Measurements from ENCODE around the gene SLC35F2.

DNA sequence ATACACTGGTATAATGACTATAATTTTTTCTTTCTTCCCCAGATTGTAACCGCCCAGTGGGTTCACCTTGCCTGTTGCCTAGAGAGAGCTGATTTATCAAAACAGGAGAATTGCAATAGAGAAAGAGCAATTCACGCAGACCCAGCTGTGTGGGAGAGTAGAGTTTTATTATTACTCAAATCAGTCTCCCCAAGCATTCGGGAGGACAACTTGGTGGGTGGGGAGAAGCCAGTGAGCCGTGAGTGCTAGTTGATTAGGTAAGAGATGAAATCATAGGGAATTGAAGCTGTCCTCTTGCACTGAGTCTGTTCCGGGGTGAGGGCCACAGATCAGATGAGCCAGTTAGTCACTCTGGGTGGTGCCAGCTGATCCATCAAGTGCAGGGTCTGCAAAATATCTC lies 73.2 kb downstream of the SLC35F2 start:
- TF ChIP-seq, protein P1, sequence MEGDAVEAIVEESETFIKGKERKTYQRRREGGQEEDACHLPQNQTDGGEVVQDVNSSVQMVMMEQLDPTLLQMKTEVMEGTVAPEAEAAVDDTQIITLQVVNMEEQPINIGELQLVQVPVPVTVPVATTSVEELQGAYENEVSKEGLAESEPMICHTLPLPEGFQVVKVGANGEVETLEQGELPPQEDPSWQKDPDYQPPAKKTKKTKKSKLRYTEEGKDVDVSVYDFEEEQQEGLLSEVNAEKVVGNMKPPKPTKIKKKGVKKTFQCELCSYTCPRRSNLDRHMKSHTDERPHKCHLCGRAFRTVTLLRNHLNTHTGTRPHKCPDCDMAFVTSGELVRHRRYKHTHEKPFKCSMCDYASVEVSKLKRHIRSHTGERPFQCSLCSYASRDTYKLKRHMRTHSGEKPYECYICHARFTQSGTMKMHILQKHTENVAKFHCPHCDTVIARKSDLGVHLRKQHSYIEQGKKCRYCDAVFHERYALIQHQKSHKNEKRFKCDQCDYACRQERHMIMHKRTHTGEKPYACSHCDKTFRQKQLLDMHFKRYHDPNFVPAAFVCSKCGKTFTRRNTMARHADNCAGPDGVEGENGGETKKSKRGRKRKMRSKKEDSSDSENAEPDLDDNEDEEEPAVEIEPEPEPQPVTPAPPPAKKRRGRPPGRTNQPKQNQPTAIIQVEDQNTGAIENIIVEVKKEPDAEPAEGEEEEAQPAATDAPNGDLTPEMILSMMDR (IDR thresholded peaks at IDR 0.05; ENCODE audit: poor library complexity, severe bottlenecking): no peak
- TF ChIP-seq MXI1 (conservative IDR thresholded peaks at IDR 0.05; ENCODE audit: poor library complexity, severe bottlenecking) (no peak), EP300 (conservative IDR thresholded peaks at IDR 0.05; ENCODE audit: poor library complexity, severe bottlenecking) (no peak), TAF1 (IDR thresholded peaks at IDR 0.05; ENCODE audit: low read depth) (no peak), RAD21 (conservative IDR thresholded peaks at IDR 0.05) (no peak), EZH2 (IDR thresholded peaks at IDR 0.05; ENCODE audit: borderline replicate concordance, insufficient read depth, low read length, poor library complexity, severe bottlenecking) (no peak), POLR2AphosphoS5 (IDR thresholded peaks at IDR 0.05) (no peak)
